Colonic mucosa (tissue), 4 donors: ENCODE results near the gene S1PR2. TPM values are rescaled to one million over a fixed set of nuclear protein-coding genes. Genes with fewer than 3 reads are reported as not detected.
A peak's percentile ranks its signal among the peaks of the same experiment; 100 is the strongest.

ENCODE experiments used
- DNase-seq: peaks from one replicate; pipeline ENCODE4 v3.0.0-alpha.2; 2020
- H3K27ac ChIP-seq: fragments of 200-600 bp; one replicate; pipeline ENCODE4 v1.8.0; 2021
- H3K27me3 ChIP-seq: fragments of 200-600 bp; one replicate; pipeline ENCODE4 v1.8.0; 2021
- H3K36me3 ChIP-seq: fragments of 200-600 bp; one replicate; pipeline ENCODE4 v1.8.0; 2021
- H3K4me1 ChIP-seq: fragments of 200-600 bp; one replicate; pipeline ENCODE4 v1.8.0; 2021; ENCODE audit warnings: mild to moderate bottlenecking
- H3K4me3 ChIP-seq: fragments of 200-600 bp; one replicate; pipeline ENCODE4 v1.8.0; 2021
- H3K9ac ChIP-seq, 2 donors: one replicate each; pipeline ENCODE4 v1.7.0; 2013; ENCODE audit warnings: control low read depth in 2 of 2, low read depth in 2 of 2, low read length in 2 of 2
- H3K9me3 ChIP-seq: fragments of 200-600 bp; one replicate; pipeline ENCODE4 v1.8.0; 2021
- CTCF ChIP-seq: fragments of 200-600 bp; IDR thresholded peaks from one replicate; pipeline ENCODE4 v1.8.0; 2022; ENCODE audit warnings: antibody characterized with exemption, mild to moderate bottlenecking
- intact Hi-C: fragments of 100-400 bp; cut with DNase I; formaldehyde crosslinking; loops from one replicate; pipeline ENCODE4 v1.14.1; 2022
- total RNA-seq, 2 donors: library from RNA; stranded (reverse); fragmentation: NEBNext Ultra II Directional in 1 of 2; extraction: Animal tissue kit (Norgen Biotek cat#: 25700) in 1 of 2; gene quantifications; one replicate each; pipeline ENCODE4 v1.2.1, GENCODE V29; 2021
- donor health status: healthy.
- donor health status: DM: no; HTN: no; CAD: no.
- donor health status: DM: no; HTN: no; CAD: no.

The S1PR2 gene
- 1 to 10 TPM; 2.4 to 5.2 TPM for total RNA-seq

- H3K27me3 ChIP-seq: no peaks in the 10 kb centered on the region
- peak within 1 kb of the TSS; percentile 78 for H3K27ac ChIP-seq
- H3K4me3 ChIP-seq: peak within 1 kb of the TSS; percentile 71
- peak within 1 kb of the TSS; percentile 91 to 99 for H3K9ac ChIP-seq
- TF ChIP-seq CTCF: no peak
- intact Hi-C loops: no loop called here
- H3K9me3 ChIP-seq: no peaks in the 10 kb centered on the region
- no peaks in the 10 kb centered on the region for H3K4me1 ChIP-seq
- no peaks in the 10 kb centered on the region for H3K36me3 ChIP-seq
- peak; percentile 78 for DNase-seq
Measured at GRCh38 chr19:10230861-10231611, at the start of gene S1PR2. Gene S1PR2 (minus strand): TSS chr19:10231331. CDS start chr19:10224905, 6,426 bp downstream.

GRCh38 chr19:10279737-10280442 is 48.8 kb upstream of the S1PR2 start:
- Histone ChIP-seq H3K27me3 (no peaks in the 10 kb centered on the region), H3K9me3 (no peaks in the 10 kb centered on the region), H3K4me1 (peaks cover 3% of the 10 kb centered on the region), H3K36me3 (no peaks in the 10 kb centered on the region), H3K9ac (no peak overlapping the region), H3K27ac (no peak overlapping the region), H3K4me3 (no peak overlapping the region)
- no peak for DNase-seq
- intact Hi-C loops: no loop called here
- no peak for TF ChIP-seq CTCF

GRCh38 chr19:10278935-10279334 is 47.8 kb upstream of the S1PR2 start:
- H3K36me3 ChIP-seq: no peaks in the 10 kb centered on the region
- intact Hi-C loops: no loop called here
- H3K9ac ChIP-seq: no peak overlapping the region
- DNase-seq: no peak
- H3K27ac ChIP-seq: no peak overlapping the region
- no peaks in the 10 kb centered on the region for H3K27me3 ChIP-seq
- H3K4me3 ChIP-seq: no peak overlapping the region
- no peaks in the 10 kb centered on the region for H3K9me3 ChIP-seq
- TF ChIP-seq CTCF: no peak
- peaks cover 9% of the 10 kb centered on the region for H3K4me1 ChIP-seq

- intact Hi-C loops: no loop called here
- Histone ChIP-seq H3K9ac (no peak overlapping the region), H3K4me3 (no peak overlapping the region), H3K27ac (no peak overlapping the region), H3K36me3 (no peaks in the 10 kb centered on the region), H3K27me3 (no peaks in the 10 kb centered on the region), H3K9me3 (no peaks in the 10 kb centered on the region), H3K4me1 (peaks cover 9% of the 10 kb centered on the region)
- TF ChIP-seq CTCF: no peak
- DNase-seq: no peak
Measured at GRCh38 chr19:10277795-10278589, 46.9 kb upstream of the S1PR2 start.

GRCh38 chr19:10274589-10274988 is 43.5 kb upstream of the S1PR2 start:
- intact Hi-C loops: no loop called here
- Histone ChIP-seq H3K4me3 (no peak overlapping the region), H3K27ac (no peak overlapping the region), H3K4me1 (peaks cover 9% of the 10 kb centered on the region), H3K36me3 (no peaks in the 10 kb centered on the region), H3K27me3 (no peaks in the 10 kb centered on the region), H3K9me3 (no peaks in the 10 kb centered on the region), H3K9ac (no peak overlapping the region)
- no peak for TF ChIP-seq CTCF
- no peak for DNase-seq
